NAMALWA (cell line): ENCODE results near the gene KAT2B.

Experiments
- DNase-seq: peaks from one replicate; pipeline ENCODE4 v3.0.0-alpha.2; 2015; ENCODE audit warnings: low spot score

KAT2B gene

GRCh38 chr3:20066850-20067617 is 26.8 kb downstream of the KAT2B start:
- no peak for DNase-seq

- no peak for DNase-seq
Observed at GRCh38 chr3:20068512-20069177, 28.4 kb downstream of the KAT2B start.

- DNase-seq, result no peak
Observed at GRCh38 chr3:20069178-20069532, 28.9 kb downstream of the KAT2B start.

GRCh38 chr3:20071175-20071574 is 30.9 kb downstream of the KAT2B start:
- no peak for DNase-seq

GRCh38 chr3:20072422-20072821 is 32.2 kb downstream of the KAT2B start:
- DNase-seq, result no peak

GRCh38 chr3:20073068-20073467 is 32.8 kb downstream of the KAT2B start:
- DNase-seq, result no peak

GRCh38 chr3:20073683-20074082 is 33.4 kb downstream of the KAT2B start:
- no peak for DNase-seq

- no peak for DNase-seq
Observed at GRCh38 chr3:20074226-20075063, 34.2 kb downstream of the KAT2B start.

GRCh38 chr3:20075197-20075596 is 35.0 kb downstream of the KAT2B start:
- DNase-seq, result no peak

- no peak for DNase-seq
Observed at GRCh38 chr3:20076296-20076997, 36.2 kb downstream of the KAT2B start.

- no peak for DNase-seq
Observed at GRCh38 chr3:20077068-20077467, 36.8 kb downstream of the KAT2B start.

GRCh38 chr3:20078194-20078714 is 38.0 kb downstream of the KAT2B start:
- DNase-seq, result no peak

GRCh38 chr3:20079621-20080020 is 39.4 kb downstream of the KAT2B start:
- DNase-seq, result no peak

- DNase-seq, result peak; percentile 40
Observed at GRCh38 chr3:20080956-20081554, 40.8 kb downstream of the KAT2B start.

GRCh38 chr3:20083253-20083652 is 43.0 kb downstream of the KAT2B start:
- no peak for DNase-seq

- no peak for DNase-seq
Observed at GRCh38 chr3:20083953-20084352, 43.7 kb downstream of the KAT2B start.

GRCh38 chr3:20091331-20092047 is 51.2 kb downstream of the KAT2B start:
- DNase-seq, result no peak

- DNase-seq, result no peak
Observed at GRCh38 chr3:20095470-20095869, 55.2 kb downstream of the KAT2B start.

GRCh38 chr3:20096135-20096685 is 56.0 kb downstream of the KAT2B start:
- DNase-seq, result no peak

- no peak for DNase-seq
Observed at GRCh38 chr3:20097015-20097414, 56.8 kb downstream of the KAT2B start.

- no peak for DNase-seq
Observed at GRCh38 chr3:20099060-20099459, 58.8 kb downstream of the KAT2B start.
